AG10803 (cell line): ENCODE measurements around the gene ADA.

ENCODE experiments used
- DNase-seq: peaks from one replicate; pipeline ENCODE4 v3.0.0; 2010; ENCODE audit warnings: low read depth
- H3K4me3 ChIP-seq: 2 replicates; pipeline ENCODE4 v1.5.1; 2011; ENCODE audit warnings: mild to moderate bottlenecking, low read length, control low read depth
- TF ChIP-seq, protein P1 (sequence below): conservative IDR thresholded peaks from 2 replicates; pipeline ENCODE4 v1.5.1; 2011; ENCODE audit warnings: mild to moderate bottlenecking, low read length, control low read depth, inconsistent platforms

The ADA gene

GRCh38 chr20:44570367-44570766, 81.1 kb downstream of the ADA start:
- DNase-seq: no peak
- no peak overlapping the region for H3K4me3 ChIP-seq
- TF ChIP-seq, protein P1, sequence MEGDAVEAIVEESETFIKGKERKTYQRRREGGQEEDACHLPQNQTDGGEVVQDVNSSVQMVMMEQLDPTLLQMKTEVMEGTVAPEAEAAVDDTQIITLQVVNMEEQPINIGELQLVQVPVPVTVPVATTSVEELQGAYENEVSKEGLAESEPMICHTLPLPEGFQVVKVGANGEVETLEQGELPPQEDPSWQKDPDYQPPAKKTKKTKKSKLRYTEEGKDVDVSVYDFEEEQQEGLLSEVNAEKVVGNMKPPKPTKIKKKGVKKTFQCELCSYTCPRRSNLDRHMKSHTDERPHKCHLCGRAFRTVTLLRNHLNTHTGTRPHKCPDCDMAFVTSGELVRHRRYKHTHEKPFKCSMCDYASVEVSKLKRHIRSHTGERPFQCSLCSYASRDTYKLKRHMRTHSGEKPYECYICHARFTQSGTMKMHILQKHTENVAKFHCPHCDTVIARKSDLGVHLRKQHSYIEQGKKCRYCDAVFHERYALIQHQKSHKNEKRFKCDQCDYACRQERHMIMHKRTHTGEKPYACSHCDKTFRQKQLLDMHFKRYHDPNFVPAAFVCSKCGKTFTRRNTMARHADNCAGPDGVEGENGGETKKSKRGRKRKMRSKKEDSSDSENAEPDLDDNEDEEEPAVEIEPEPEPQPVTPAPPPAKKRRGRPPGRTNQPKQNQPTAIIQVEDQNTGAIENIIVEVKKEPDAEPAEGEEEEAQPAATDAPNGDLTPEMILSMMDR: no peak
